Activated CD8-positive, alpha-beta T cell treated with anti-CD3 and anti-CD28 coated beads for 36 hours (primary cell): ENCODE measurements around the gene XPO6. TPM values are rescaled to one million over a fixed set of nuclear protein-coding genes. Genes with fewer than 3 reads are reported as not detected.

Experiments used
- ATAC-seq: fragments of 200-7000 bp; cut with Tn5 transposase; one replicate; pipeline ENCODE4 v1.10.0; 2021; ENCODE audit warnings: mild to moderate bottlenecking, moderate library complexity
- CTCF ChIA-PET: fragments of 350-600 bp; sonication (Branson Sonifier 250); formaldehyde crosslinking; loops from one replicate; lab custom pipeline; 2021; ENCODE audit warnings: antibody characterized with exemption; lab: Charles Lee
- POLR2A ChIA-PET: fragments of 350-600 bp; sonication (Branson Sonifier 250); formaldehyde crosslinking; loops from one replicate; lab custom pipeline; 2021; ENCODE audit warnings: antibody characterized with exemption; lab: Charles Lee
- DNase-seq: peaks from one replicate; pipeline ENCODE4 v3.0.0-alpha.2; 2020
- H3K27ac Mint-ChIP-seq: one replicate; pipeline ENCODE4 v1.8.0; 2021; ENCODE audit warnings: mild to moderate bottlenecking, mixed read lengths
- H3K27me3 Mint-ChIP-seq: one replicate; pipeline ENCODE4 v1.8.0; 2021; ENCODE audit warnings: mixed read lengths
- H3K36me3 Mint-ChIP-seq: one replicate; pipeline ENCODE4 v1.8.0; 2021; ENCODE audit warnings: low read depth, mixed read lengths
- H3K4me1 Mint-ChIP-seq: one replicate; pipeline ENCODE4 v1.8.0; 2021; ENCODE audit warnings: low read depth, mixed read lengths
- H3K4me3 Mint-ChIP-seq: one replicate; pipeline ENCODE4 v1.8.0; 2021; ENCODE audit warnings: mild to moderate bottlenecking, moderate library complexity, mixed read lengths
- H3K9me3 Mint-ChIP-seq: one replicate; pipeline ENCODE4 v1.8.0; 2021; ENCODE audit warnings: mixed read lengths
- intact Hi-C: fragments of 100-400 bp; cut with micrococcal nuclease; formaldehyde crosslinking; loops from one replicate; pipeline ENCODE4 v1.10.0; 2022
- total RNA-seq, 2 experiments: library from RNA; stranded (reverse); gene quantifications; one replicate each; pipeline ENCODE4 v1.2.3, GENCODE V29; 2021
- TF ChIP-seq, protein P1 (sequence below): fragments of 200-600 bp; IDR thresholded peaks from one replicate; pipeline ENCODE4 v1.8.0; 2022; ENCODE audit warnings: antibody characterized with exemption, mild to moderate bottlenecking

XPO6 gene
- total RNA-seq, 2 experiments from 2014 or later: 250 to 253 TPM

DNA sequence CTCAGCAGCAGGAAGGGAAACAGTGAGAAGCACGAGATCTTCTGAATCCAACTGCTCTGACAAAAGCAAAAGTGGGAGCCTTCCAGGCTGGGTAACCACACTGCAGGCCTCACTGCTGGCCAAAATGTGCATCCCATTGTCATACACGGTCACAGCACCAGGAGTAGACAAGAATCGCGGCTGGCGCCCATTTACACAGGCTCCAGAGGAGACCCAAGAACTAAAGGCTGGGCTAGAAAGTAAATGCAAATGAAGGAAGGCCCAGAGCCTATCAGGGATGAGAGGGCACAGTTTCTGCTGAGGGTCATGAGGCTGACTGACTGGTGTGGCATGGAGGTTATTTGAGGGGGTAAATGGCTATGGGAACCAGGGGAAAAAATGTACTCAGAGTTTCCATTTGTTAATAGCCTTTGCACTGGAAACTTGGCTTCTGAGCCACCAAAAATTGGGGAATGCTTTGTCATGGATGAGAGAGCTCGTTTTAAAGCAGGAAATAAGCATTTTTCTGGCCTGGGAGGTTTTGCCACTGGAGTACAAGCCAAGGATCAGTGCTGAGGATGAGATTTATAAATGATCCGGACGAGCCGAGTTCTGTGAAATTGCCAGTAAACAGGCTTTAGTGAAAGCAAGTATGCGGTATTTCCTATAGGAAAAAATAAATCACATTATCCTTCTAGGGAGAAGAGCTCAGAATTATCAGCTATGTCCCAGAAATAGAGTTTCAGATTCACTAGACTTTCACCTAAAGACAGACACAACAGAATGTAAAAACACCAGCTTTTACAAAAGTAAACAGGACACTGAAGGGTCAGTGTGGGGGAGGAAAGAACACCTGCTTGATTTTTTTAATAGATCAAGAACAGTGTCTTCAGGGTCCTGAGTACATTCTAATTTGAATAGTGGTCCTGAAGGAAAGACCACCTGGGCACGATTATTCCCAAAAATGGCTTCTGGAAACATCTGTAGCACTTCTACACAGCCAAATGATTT, 81.4 kb downstream of the XPO6 start:
- Mint-ChIP-seq H3K4me3 (no peak overlapping the region), H3K27ac (peak overlapping the region; percentile 30), H3K27me3 (no peaks in the 10 kb centered on the region), H3K36me3 (peaks cover 74% of the 10 kb centered on the region), H3K9me3 (no peaks in the 10 kb centered on the region), H3K4me1 (peaks cover 11% of the 10 kb centered on the region)
- CTCF ChIA-PET: interaction anchor here (1.0 to 2.4 kb wide), 4 partner anchors 9 to 87 kb away, joined by 3 to 13 read pairs (median 4); no protein-coding TSS in a partner anchor
- DNase-seq (no peak), ATAC-seq (no peak)
- intact Hi-C loops: no loop called here
- POLR2A ChIA-PET: interaction anchor here (0.5 to 1.9 kb wide), 5 partner anchors 10 to 82 kb away, joined by 3 to 4 read pairs (median 3); no protein-coding TSS in a partner anchor
- TF ChIP-seq, protein P1, sequence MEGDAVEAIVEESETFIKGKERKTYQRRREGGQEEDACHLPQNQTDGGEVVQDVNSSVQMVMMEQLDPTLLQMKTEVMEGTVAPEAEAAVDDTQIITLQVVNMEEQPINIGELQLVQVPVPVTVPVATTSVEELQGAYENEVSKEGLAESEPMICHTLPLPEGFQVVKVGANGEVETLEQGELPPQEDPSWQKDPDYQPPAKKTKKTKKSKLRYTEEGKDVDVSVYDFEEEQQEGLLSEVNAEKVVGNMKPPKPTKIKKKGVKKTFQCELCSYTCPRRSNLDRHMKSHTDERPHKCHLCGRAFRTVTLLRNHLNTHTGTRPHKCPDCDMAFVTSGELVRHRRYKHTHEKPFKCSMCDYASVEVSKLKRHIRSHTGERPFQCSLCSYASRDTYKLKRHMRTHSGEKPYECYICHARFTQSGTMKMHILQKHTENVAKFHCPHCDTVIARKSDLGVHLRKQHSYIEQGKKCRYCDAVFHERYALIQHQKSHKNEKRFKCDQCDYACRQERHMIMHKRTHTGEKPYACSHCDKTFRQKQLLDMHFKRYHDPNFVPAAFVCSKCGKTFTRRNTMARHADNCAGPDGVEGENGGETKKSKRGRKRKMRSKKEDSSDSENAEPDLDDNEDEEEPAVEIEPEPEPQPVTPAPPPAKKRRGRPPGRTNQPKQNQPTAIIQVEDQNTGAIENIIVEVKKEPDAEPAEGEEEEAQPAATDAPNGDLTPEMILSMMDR: no peak

DNA sequence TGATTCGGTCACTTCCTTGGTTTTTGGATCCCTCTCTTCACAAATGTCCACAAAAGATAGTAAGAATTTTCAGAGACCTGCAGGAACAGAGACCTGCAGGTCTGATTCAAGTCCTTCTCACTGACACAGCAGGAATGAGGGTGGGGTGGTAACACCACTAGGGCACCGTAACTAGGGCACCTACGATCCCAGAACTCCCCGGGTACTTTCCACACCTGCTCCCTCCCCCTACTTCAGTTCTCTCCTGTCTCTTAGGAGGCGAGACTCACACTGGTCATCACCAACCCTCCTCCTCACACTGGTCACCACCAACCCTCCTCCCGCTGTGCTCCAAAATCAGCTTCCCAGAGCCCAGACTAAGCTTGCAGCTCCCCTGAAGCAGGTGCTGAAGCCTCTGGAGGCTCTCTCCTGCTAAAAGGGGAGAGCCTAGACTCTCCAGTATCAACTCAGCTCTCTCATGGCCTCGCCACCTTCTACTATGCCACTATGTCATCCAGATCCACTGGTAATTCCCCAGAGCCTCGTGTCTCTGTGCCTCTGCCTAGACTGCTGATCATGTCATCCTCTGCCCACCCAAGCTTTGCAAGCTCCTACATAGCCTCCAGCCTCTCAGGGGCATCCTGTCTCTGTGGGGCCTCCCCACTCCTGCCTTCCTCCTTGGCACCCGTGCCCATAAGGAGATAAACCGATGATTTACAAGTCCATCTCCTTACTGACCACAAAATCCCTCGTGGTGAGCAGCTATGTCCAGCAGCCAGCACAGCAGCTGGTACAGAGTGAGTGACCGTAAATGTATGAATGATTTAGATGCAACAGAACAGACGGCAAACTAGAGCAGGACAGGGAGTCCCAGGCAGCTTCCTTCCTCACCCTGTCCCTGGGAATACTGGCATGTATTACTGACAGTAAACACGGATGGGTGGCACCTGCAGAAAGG, 84.8 kb downstream of the XPO6 start:
- POLR2A ChIA-PET: interaction anchor here (1.3 kb wide), 1 partner anchor 106 kb away, joined by 3 read pairs; no protein-coding TSS in a partner anchor
- peaks cover 11% of the 10 kb centered on the region for H3K4me1 Mint-ChIP-seq
- H3K27me3 Mint-ChIP-seq: no peaks in the 10 kb centered on the region
- TF ChIP-seq, protein P1: no peak
- ATAC-seq (no peak), DNase-seq (no peak)
- no peaks in the 10 kb centered on the region for H3K9me3 Mint-ChIP-seq
- no peak overlapping the region for H3K4me3 Mint-ChIP-seq
- intact Hi-C loops: no loop called here
- H3K27ac Mint-ChIP-seq: peak overlapping the region; percentile 65
- H3K36me3 Mint-ChIP-seq: peaks cover 70% of the 10 kb centered on the region
- CTCF ChIA-PET: interaction anchor here (0.7 to 1.4 kb wide), 2 partner anchors 91 to 92 kb away, joined by 3 to 4 read pairs; no protein-coding TSS in a partner anchor

DNA sequence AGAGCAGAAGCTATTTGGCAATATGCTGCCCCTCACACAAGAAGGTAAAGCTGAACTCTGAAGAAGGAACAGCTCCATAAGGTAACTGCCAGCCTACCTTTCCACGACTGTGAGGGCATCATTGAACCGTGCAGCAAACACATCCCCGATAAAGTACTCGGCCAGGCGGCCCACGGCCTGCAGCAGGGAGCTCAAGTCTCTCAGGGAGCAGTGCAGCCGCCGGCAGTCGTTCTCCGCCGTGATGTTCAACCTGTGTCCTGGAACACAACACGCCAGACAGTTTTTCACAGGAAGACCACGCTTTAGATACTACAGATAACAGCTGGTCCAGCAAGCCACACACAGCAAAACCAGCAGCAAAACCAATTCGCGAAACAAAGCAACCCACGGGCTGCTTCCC, 86.2 kb downstream of the XPO6 start:
- ATAC-seq: no peak
- peaks cover 10% of the 10 kb centered on the region for H3K4me1 Mint-ChIP-seq
- H3K4me3 Mint-ChIP-seq: no peak overlapping the region
- H3K9me3 Mint-ChIP-seq: no peaks in the 10 kb centered on the region
- no peaks in the 10 kb centered on the region for H3K27me3 Mint-ChIP-seq
- TF ChIP-seq, protein P1: no peak
- intact Hi-C loops: no loop called here
- peaks cover 80% of the 10 kb centered on the region for H3K36me3 Mint-ChIP-seq
- ChIA-PET CTCF (interaction anchor here (2.0 kb wide), 1 partner anchor 8 kb away, joined by 10 read pairs; no protein-coding TSS in a partner anchor), POLR2A (interaction anchor here (1.2 kb wide), 1 partner anchor 56 kb away, joined by 3 read pairs; no protein-coding TSS in a partner anchor)
- H3K27ac Mint-ChIP-seq: peak overlapping the region; percentile 14
- DNase-seq: no peak

DNA sequence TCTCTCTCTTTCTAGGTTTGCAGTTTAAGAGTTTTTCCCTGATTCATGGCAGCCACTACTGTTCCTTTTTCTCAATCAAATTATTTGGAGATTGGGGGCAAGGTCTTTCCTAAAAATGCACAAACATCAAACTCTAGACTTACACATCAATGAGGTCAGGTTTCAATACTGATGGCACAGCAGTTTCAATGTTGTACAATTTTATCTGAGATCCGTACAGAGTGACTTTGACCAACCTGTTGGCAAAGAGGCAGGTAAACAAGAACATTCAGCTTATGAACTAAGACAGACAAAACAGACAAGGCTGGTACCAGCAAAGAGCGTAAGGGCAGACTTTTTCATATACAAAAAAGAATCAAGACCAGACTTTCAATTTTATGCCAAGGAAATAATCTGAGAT, 90.2 kb downstream of the XPO6 start:
- no peaks in the 10 kb centered on the region for H3K27me3 Mint-ChIP-seq
- intact Hi-C loops: no loop called here
- H3K4me1 Mint-ChIP-seq: no peaks in the 10 kb centered on the region
- peak overlapping the region; percentile 58 for H3K27ac Mint-ChIP-seq
- no peak overlapping the region for H3K4me3 Mint-ChIP-seq
- CTCF ChIA-PET: no interaction called here
- H3K9me3 Mint-ChIP-seq: no peaks in the 10 kb centered on the region
- no peak for ATAC-seq
- H3K36me3 Mint-ChIP-seq: peaks cover 69% of the 10 kb centered on the region
- TF ChIP-seq, protein P1: no peak
- no peak for DNase-seq
- POLR2A ChIA-PET: no interaction called here
